ENCODE results near the gene BTN1A1.

GRCh38 chr6:26487466-26487865 lies 12.6 kb upstream of the BTN1A1 start:
- TF ChIP-seq CTCF (IDR thresholded peaks at IDR 0.05) (no peak), EZH2 (IDR thresholded peaks at IDR 0.05; ENCODE audit: borderline replicate concordance, insufficient read depth, low read depth, low read length, poor library complexity, severe bottlenecking) (no peak)

Data from B cell (primary cell).